IMR-90 (cell line): ENCODE measurements around the gene PARK7.

Experiments
- BHLHE40 ChIP-seq: fragments of 150-350 bp; IDR thresholded peaks from 2 replicates; pipeline ENCODE4 v1.6.1; 2016; ENCODE audit warnings: mild to moderate bottlenecking, low read depth, low read length
- CHD1 ChIP-seq: IDR thresholded peaks from 2 replicates; pipeline ENCODE4 v1.6.1; 2012; ENCODE audit warnings: low read depth, low read length, improper control_type of control experiment
- CTCF ChIP-seq: conservative IDR thresholded peaks from 2 replicates; pipeline ENCODE4 v1.5.1; 2012; ENCODE audit warnings: mild to moderate bottlenecking, low read depth, low read length, improper control_type of control experiment
- MAZ ChIP-seq: IDR thresholded peaks from 2 replicates; pipeline ENCODE4 v1.6.1; 2012; ENCODE audit warnings: low read depth, mild to moderate bottlenecking, low read length, improper control_type of control experiment, moderate library complexity, borderline replicate concordance
- POLR2A ChIP-seq: IDR thresholded peaks from 2 replicates; pipeline ENCODE4 v1.6.1; 2012; ENCODE audit warnings: mild to moderate bottlenecking, low read depth, low read length
- USF2 ChIP-seq: fragments of 150-350 bp; IDR thresholded peaks from 2 replicates; pipeline ENCODE4 v1.6.1; 2017; ENCODE audit warnings: mild to moderate bottlenecking, antibody characterized with exemption, low read length, low read depth

- TF ChIP-seq MAZ (no peak), CTCF (no peak), USF2 (no peak), CHD1 (no peak), POLR2A (no peak), BHLHE40 (no peak)
These were observed 42.1 kb downstream of the PARK7 start for GRCh38 chr1:8003438-8004112.
